ENCODE data around the gene NID1. TPM values are rescaled to one million over a fixed set of nuclear protein-coding genes. Genes with fewer than 3 reads are reported as not detected.

Gene NID1
- total and polyA plus RNA-seq, 2 of the 4 experiments (the other 2 are of a cell fraction) = 21.9 to 83.3 TPM

GRCh38 chr1:236029428-236029940, 35.4 kb downstream of the NID1 start:
- no peak overlapping the region; the same call in 2 of the 3 replicates for H2BK15ac ChIP-seq (ENCODE audit: low read depth, low read length)
- no peak overlapping the region for H4K8ac ChIP-seq (ENCODE audit: low read depth in 2 of 2, low read length in 2 of 2)
- H2BK5ac ChIP-seq (ENCODE audit: low read depth, low read length, poor library complexity, severe bottlenecking) = no peak overlapping the region
- H3K27ac ChIP-seq (ENCODE audit: insufficient read depth, low read length) = no peak overlapping the region
- H3K4me3 ChIP-seq (ENCODE audit: insufficient read depth, low read depth, low read length) = no peak overlapping the region
- peak overlapping the region; percentile 75; the same call in 1 of the 2 replicates for H3K23ac ChIP-seq (ENCODE audit: low read depth, low read length)
- no peak overlapping the region; the same call in 1 of the 2 replicates for H4K5ac ChIP-seq (ENCODE audit: low read depth, low read length)
- H3K36me3 ChIP-seq (ENCODE audit: control insufficient read depth, insufficient read depth, low read length) = peaks cover 38% of the 10 kb centered on the region
- 0 out of 2 replicates have a peak overlapping the region, but pooled peaks have one; percentile 10 for H2BK20ac ChIP-seq (ENCODE audit: low read depth, low read length)
- 99% methylated on average over 11 of the region's 26 CpGs; no CpG with 5 or more reads in 1 of the 2 experiments for WGBS, 2 experiments (ENCODE audit: extremely low coverage in 2 of 2, insufficient read length in 1 of 2)
- H3K9me1 ChIP-seq (ENCODE audit: insufficient read depth, low read length) = peaks cover 24% of the 10 kb centered on the region
- H3K4ac ChIP-seq (ENCODE audit: low read depth, low read length) = peak overlapping the region; percentile 84
- peak overlapping the region; percentile 41 for H2BK120ac ChIP-seq (ENCODE audit: low read depth, low read length)
- H3K9ac ChIP-seq (ENCODE audit: low read depth, low read length) = no peak overlapping the region
- peak overlapping the region; percentile 46; the same call in 1 of the 2 replicates for H3K18ac ChIP-seq (ENCODE audit: low read depth, low read length)
- dilution Hi-C loops (cut with HindIII; ENCODE audit: low sequenced_read_pairs, unreplicated experiment) (no loop called here), intact Hi-C loops (cut with micrococcal nuclease) (no loop called here), in situ Hi-C loops (cut with MboI; ENCODE audit: low sequenced_read_pairs) (no loop called here)
- peaks cover 12% of the 10 kb centered on the region; the same call in 1 of the 2 replicates for H3K4me1 ChIP-seq (ENCODE audit: control insufficient read depth, insufficient read depth, low read length)
- ATAC-seq (ENCODE audit: low read depth) (no peak), DNase-seq (no peak)
- peak overlapping the region; percentile 58 for H3K14ac ChIP-seq (replicated peaks; ENCODE audit: low read depth, low read length)
- H2AK9ac ChIP-seq (replicated peaks; ENCODE audit: low read depth, low read length, poor library complexity) = peak overlapping the region; percentile 61
- H2AK5ac ChIP-seq (ENCODE audit: low read depth, low read length) = peak overlapping the region; percentile 33; the same call in 1 of the 2 replicates
- no TSS peak for BruUV-seq (replicated peaks)
- H4K20me1 ChIP-seq (ENCODE audit: insufficient read depth, low read length) = no peaks in the 10 kb centered on the region
- ChIA-PET CTCF (interaction anchor here (0.6 to 1.2 kb wide), 2 partner anchors 10 to 104 kb away, joined by 3 to 4 read pairs; no protein-coding TSS in a partner anchor), POLR2A (ENCODE audit: unreplicated experiment) (no interaction called here)
- no peaks in the 10 kb centered on the region for H3K9me3 ChIP-seq (ENCODE audit: control insufficient read depth, insufficient read depth, low read length)
- no peaks in the 10 kb centered on the region for H3K27me3 ChIP-seq (ENCODE audit: control insufficient read depth, insufficient read depth, low read length)
- no peak overlapping the region for H3K56ac ChIP-seq (ENCODE audit: extremely low read depth, insufficient read depth, low read length)
- H4K91ac ChIP-seq (ENCODE audit: insufficient read depth, low read depth, low read length) = no peak overlapping the region; the same call in 1 of the 2 replicates
- no peak overlapping the region for H2AFZ ChIP-seq (replicated peaks; ENCODE audit: low read length, poor library complexity)
- no peak for TF ChIP-seq NFE2L2 (IDR thresholded peaks at IDR 0.05; ENCODE audit: low read depth, low read length)
- no peak for TF ChIP-seq SMC3 (IDR thresholded peaks at IDR 0.05; ENCODE audit: low read depth, low read length)
- no peak for TF ChIP-seq POLR2A (IDR thresholded peaks at IDR 0.05; ENCODE audit: low read depth, low read length)
- no peak for TF ChIP-seq RFX5 (IDR thresholded peaks at IDR 0.05; ENCODE audit: low read depth, low read length)
- TF ChIP-seq ELK1 (IDR thresholded peaks at IDR 0.05; ENCODE audit: borderline replicate concordance, low read depth, low read length) = no peak
- TF ChIP-seq MAZ (IDR thresholded peaks at IDR 0.05; ENCODE audit: borderline replicate concordance, low read depth, low read length) = no peak
- TF ChIP-seq CEBPB (IDR thresholded peaks at IDR 0.05; ENCODE audit: low read depth, low read length) = no peak
- no peak for TF ChIP-seq RAD21 (IDR thresholded peaks at IDR 0.05; ENCODE audit: low read length)
- no peak for TF ChIP-seq MAFK (IDR thresholded peaks at IDR 0.05; ENCODE audit: low read depth, low read length)
- TF ChIP-seq USF2 (IDR thresholded peaks at IDR 0.05; ENCODE audit: low read depth, low read length) = no peak
- no peak for TF ChIP-seq RCOR1 (IDR thresholded peaks at IDR 0.05; ENCODE audit: insufficient replicate concordance, low read length)
- no peak for TF ChIP-seq BHLHE40 (IDR thresholded peaks at IDR 0.05; ENCODE audit: low read depth, low read length)
- TF ChIP-seq CHD1 (IDR thresholded peaks at IDR 0.05; ENCODE audit: low read depth, low read length) = no peak
- peaks cover 0 to 16% of the 10 kb centered on the region in 2 experiments; a peak in 3 of 4 replicates for H3K79me1 ChIP-seq (ENCODE audit: low read depth in 1 of 2, low read length in 2 of 2)
- no peak overlapping the region for H3K4me2 ChIP-seq (ENCODE audit: low read depth, low read length)
